HepG2 (cell line): ENCODE measurements around the gene FAM229A. TPM values are rescaled to one million over a fixed set of nuclear protein-coding genes. Genes with fewer than 3 reads are reported as not detected.

Source experiments
- ATAC-seq: fragments of 200-7000 bp; cut with Tn5 transposase; 3 replicates; pipeline ENCODE4 v1.9.1; 2020; ENCODE audit warnings: mild to moderate bottlenecking, moderate library complexity
- BruUV-seq: library from RNA; stranded (reverse); fragments of 400-500 nt; replicated peaks from 2 replicates; lab custom pipeline; 2021; lab: Mats Ljungman, UMichigan
- CTCF ChIA-PET: fragments of 300-600 bp; formaldehyde crosslinking; extraction: SDS; loops from one replicate; lab custom pipeline; 2021; ENCODE audit warnings: low total read pairs, inconsistent platforms, low intra/inter-chr PET ratio; lab: Yijun Ruan, JAX
- POLR2A ChIA-PET: fragments of 350-600 bp; sonication (Branson Sonifier 250); formaldehyde crosslinking; loops from one replicate; lab custom pipeline; 2020; ENCODE audit warnings: antibody characterized with exemption, inconsistent platforms; lab: Yijun Ruan, JAX
- DNase-seq: peaks from one replicate; pipeline ENCODE4 v3.0.0-alpha.2; 2015; ENCODE audit warnings: low spot score
- FAIRE-seq: peaks from 3 replicates; lab custom pipeline; 2011; peaks lifted over from hg19 to GRCh38; lab: Jason Lieb, UNC
- H2AFZ ChIP-seq: one replicate; pipeline ENCODE4 v1.6.1; 2011; ENCODE audit warnings: low read length, inconsistent platforms
- H3K27ac ChIP-seq: fragments of 300-600 bp; 3 replicates; pipeline ENCODE4 v1.8.0; 2011; ENCODE audit warnings: mixed run types, mild to moderate bottlenecking, mixed read lengths, low read length, inconsistent platforms; ENCODE audit not compliant: insufficient read depth; ENCODE audit errors: extremely low read length
- H3K27me3 ChIP-seq, 2 experiments: fragments of 200-600 bp in 1 of 2; 2 replicates in 1 of 2; 3 replicates in 1 of 2; pipeline versions ENCODE4 v1.6.0 to v1.8.0; 2011; ENCODE audit warnings: low read length in 2 of 2, mild to moderate bottlenecking in 2 of 2, moderate library complexity in 2 of 2, inconsistent platforms in 1 of 2; ENCODE audit not compliant: insufficient read depth in 2 of 2, control insufficient read depth in 1 of 2
- H3K36me3 ChIP-seq, 2 experiments: fragments of 200-600 bp in 1 of 2; replicated peaks in 1 of 2; 2 replicates in 1 of 2; 3 replicates in 1 of 2; pipeline versions ENCODE4 v1.5.1 to v1.8.0; 2011; ENCODE audit warnings: low read length in 2 of 2, inconsistent platforms in 1 of 2; ENCODE audit not compliant: insufficient read depth in 2 of 2, control insufficient read depth in 1 of 2
- H3K4me1 ChIP-seq: 2 replicates; pipeline ENCODE4 v1.5.1; 2012; ENCODE audit warnings: low read length, inconsistent platforms; ENCODE audit not compliant: insufficient read depth
- H3K4me2 ChIP-seq: 2 replicates; pipeline ENCODE4 v1.6.0; 2011; ENCODE audit warnings: low read depth, low read length, inconsistent platforms
- H3K4me3 ChIP-seq, 3 experiments: fragments of 200-600 bp in 1 of 3; sonication (generic), shearing (Covaris generic) in 1 of 3; replicated peaks in 1 of 3; 2 replicates each; pipeline ENCODE4 v1.5.1; 2011 to 2016; ENCODE audit warnings: low read length in 3 of 3, inconsistent platforms in 2 of 3, low read depth in 2 of 3, mild to moderate bottlenecking in 2 of 3, control low read depth in 1 of 3, mixed read lengths in 1 of 3; ENCODE audit not compliant: insufficient read depth in 1 of 3
- H3K79me2 ChIP-seq: one replicate; pipeline ENCODE4 v1.6.1; 2011; ENCODE audit warnings: low read length, inconsistent platforms; ENCODE audit not compliant: insufficient read depth
- H3K9ac ChIP-seq: 2 replicates; pipeline ENCODE4 v1.6.0; 2011; ENCODE audit warnings: mild to moderate bottlenecking, low read depth, low read length, inconsistent platforms; ENCODE audit not compliant: insufficient read depth
- H3K9me3 ChIP-seq: 2 replicates; pipeline ENCODE4 v1.5.1; 2012; ENCODE audit warnings: mild to moderate bottlenecking, low read length
- H4K20me1 ChIP-seq: 2 replicates; pipeline ENCODE4 v1.6.0; 2011; ENCODE audit warnings: inconsistent platforms, mild to moderate bottlenecking, low read length, moderate library complexity; ENCODE audit not compliant: insufficient read depth
- CEBPB ChIP-seq: IDR thresholded peaks from 2 replicates; pipeline ENCODE4 v1.6.1; 2011; ENCODE audit warnings: low read depth, low read length, improper control_type of control experiment, borderline replicate concordance
- CEBPG ChIP-seq: IDR thresholded peaks from 2 replicates; pipeline ENCODE4 v1.6.1; 2016
- FIP1L1 ChIP-seq: fragments of 200-400 bp; formaldehyde crosslinking; IDR thresholded peaks from 2 replicates; pipeline ENCODE4 v1.6.1; 2018; ENCODE audit warnings: low read depth, mild to moderate bottlenecking, low read length, moderate library complexity, borderline replicate concordance; ENCODE audit not compliant: insufficient read depth
- FOSL1 ChIP-seq: sonication (generic); formaldehyde crosslinking; IDR thresholded peaks from 2 replicates; pipeline ENCODE4 v1.9.0; 2021; ENCODE audit warnings: missing genetic modification reagents, borderline replicate concordance
- GATAD1 ChIP-seq: IDR thresholded peaks from 2 replicates; pipeline ENCODE4 v1.6.1; 2016; ENCODE audit warnings: missing genetic modification reagents, missing compliant biosample characterization
- GTF2F1 ChIP-seq: fragments of 150-350 bp; IDR thresholded peaks from 2 replicates; pipeline ENCODE4 v1.6.1; 2014; ENCODE audit warnings: low read length
- MAFK ChIP-seq, 2 experiments: IDR thresholded peaks in 1 of 2; conservative IDR thresholded peaks in 1 of 2; 2 replicates each; pipeline ENCODE4 v1.6.1; 2011; ENCODE audit warnings: improper control_type of control experiment in 2 of 2, low read length in 2 of 2
- ZNF124 ChIP-seq: sonication (generic); formaldehyde crosslinking; IDR thresholded peaks from 2 replicates; pipeline ENCODE4 v1.4.0; 2020; ENCODE audit warnings: missing genetic modification reagents
- ZNF563 ChIP-seq: sonication (generic); formaldehyde crosslinking; IDR thresholded peaks from 2 replicates; pipeline ENCODE4 v1.8.0; 2022; ENCODE audit warnings: mild to moderate bottlenecking, moderate library complexity, missing genetic modification reagents
- ZNF629 ChIP-seq: sonication (generic); formaldehyde crosslinking; conservative IDR thresholded peaks from 2 replicates; pipeline ENCODE4 v1.5.0; 2020; ENCODE audit warnings: missing genetic modification reagents
- ZNF83 ChIP-seq: sonication (generic); formaldehyde crosslinking; IDR thresholded peaks from 2 replicates; pipeline ENCODE4 v1.4.0; 2020; ENCODE audit warnings: missing genetic modification reagents, mild to moderate bottlenecking, borderline replicate concordance
- WGBS: methylation state at CpG from one replicate; pipeline ENCODE4 v1.1.6; 2017; ENCODE audit warnings: low lambda C conversion rate; 5-methylcytosine and 5-hydroxymethylcytosine counted together
- in situ Hi-C: cut with HindIII; loops from 2 replicates; pipeline ENCODE4 v1.10.0; 2017; ENCODE audit warnings: low pct_unique_long_range_greater_than_20kb; ENCODE audit not compliant: extremely low pct_ligation_motif_present
- intact Hi-C: fragments of 100-400 bp; cut with micrococcal nuclease; formaldehyde crosslinking; loops from one replicate; pipeline ENCODE4 v1.10.0; 2022; ENCODE audit not compliant: unreplicated experiment
- polyA plus RNA-seq, 8 experiments: library from polyadenylated mRNA; depleted of rRNA in 3 of 8; stranded (reverse) in 7 of 8; unstranded in 1 of 8; fragments of >200 nt; fragmentation: Illumina TruSeq in 4 of 8; extraction: Trizol in 4 of 8; gene quantifications; 2 replicates each; pipeline versions ENCODE4 v1.2.1 to v1.2.3, GENCODE V29; 2011 to 2016; ENCODE audit warnings: low read depth in 4 of 8, missing spikeins in 1 of 8, mixed read lengths in 1 of 8; ENCODE audit not compliant: insufficient read depth in 1 of 8
- total RNA-seq, 5 experiments: library from RNA; depleted of rRNA; stranded (reverse); fragments of >200 nt; fragmentation: Illumina TruSeq; extraction: Trizol; gene quantifications; 2 replicates each; pipeline ENCODE4 v1.2.3, GENCODE V29; 2016; ENCODE audit warnings: low read depth in 1 of 5
- TF ChIP-seq, protein P1 (sequence below): sonication (generic); formaldehyde crosslinking; IDR thresholded peaks from 2 replicates; pipeline ENCODE4 v1.5.0; 2020; ENCODE audit warnings: mild to moderate bottlenecking, missing genetic modification reagents
- TF ChIP-seq, protein P2 (sequence below): sonication (generic); formaldehyde crosslinking; IDR thresholded peaks from 2 replicates; pipeline ENCODE4 v1.9.0; 2021; ENCODE audit warnings: missing genetic modification reagents, mild to moderate bottlenecking, borderline replicate concordance
- TF ChIP-seq, protein P3 (sequence below): sonication (generic); formaldehyde crosslinking; IDR thresholded peaks from 2 replicates; pipeline ENCODE4 v1.5.1; 2020; ENCODE audit warnings: mild to moderate bottlenecking, missing genetic modification reagents, borderline replicate concordance

FAM229A gene
- total and polyA plus RNA-seq, 2 of the 13 experiments (the other 11 are each of a cell fraction or from before 2014, with no cell fraction given), result 3.2 to 17.6 TPM

DNA sequence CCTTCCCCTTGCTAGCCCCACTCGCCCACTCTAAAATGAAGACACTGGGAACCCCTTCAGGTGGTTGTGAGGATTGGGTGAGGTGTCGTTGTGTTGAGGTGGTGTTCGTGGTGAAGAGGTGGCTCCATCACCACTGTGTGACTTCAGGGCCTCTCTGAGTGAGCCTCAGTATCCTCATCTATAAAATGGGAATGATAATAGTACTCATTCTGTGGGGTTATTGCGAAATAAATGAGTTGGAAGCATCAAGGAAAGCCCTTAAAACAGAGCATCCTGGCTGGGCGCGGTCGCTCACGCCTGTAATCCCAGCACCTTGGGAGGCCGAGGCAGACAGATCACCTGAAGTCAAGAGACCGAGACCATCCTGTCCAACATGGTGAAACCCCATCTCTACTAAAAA is 19.6 kb downstream of the FAM229A start:
- WGBS, result 80% methylated on average over 9 of the region's 10 CpGs
- Histone ChIP-seq H3K4me3 (no peak overlapping the region), H3K27ac (no peak overlapping the region), H3K4me1 (peaks cover 79% of the 10 kb centered on the region), H3K4me2 (no peak overlapping the region), H2AFZ (no peak overlapping the region), H3K36me3 (no peaks in the 10 kb centered on the region), H4K20me1 (no peaks in the 10 kb centered on the region), H3K9me3 (no peaks in the 10 kb centered on the region), H3K27me3 (peaks cover 0 to 4% of the 10 kb centered on the region in 2 experiments; a peak in 2 of 5 replicates), H3K79me2 (no peaks in the 10 kb centered on the region), H3K9ac (no peak overlapping the region)
- FAIRE-seq, result no peak
- POLR2A ChIA-PET, result interaction anchor here (1.0 to 3.0 kb wide), 2 partner anchors 9 kb away, joined by 3 to 17 read pairs; no protein-coding TSS in a partner anchor
- TF ChIP-seq, protein P1, sequence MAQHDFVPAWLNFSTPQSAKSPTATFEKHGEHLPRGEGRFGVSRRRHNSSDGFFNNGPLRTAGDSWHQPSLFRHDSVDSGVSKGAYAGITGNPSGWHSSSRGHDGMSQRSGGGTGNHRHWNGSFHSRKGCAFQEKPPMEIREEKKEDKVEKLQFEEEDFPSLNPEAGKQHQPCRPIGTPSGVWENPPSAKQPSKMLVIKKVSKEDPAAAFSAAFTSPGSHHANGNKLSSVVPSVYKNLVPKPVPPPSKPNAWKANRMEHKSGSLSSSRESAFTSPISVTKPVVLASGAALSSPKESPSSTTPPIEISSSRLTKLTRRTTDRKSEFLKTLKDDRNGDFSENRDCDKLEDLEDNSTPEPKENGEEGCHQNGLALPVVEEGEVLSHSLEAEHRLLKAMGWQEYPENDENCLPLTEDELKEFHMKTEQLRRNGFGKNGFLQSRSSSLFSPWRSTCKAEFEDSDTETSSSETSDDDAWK (CRISPR knock-in tag), result no peak
- 0 out of 2 replicates have a peak, but pooled peaks have one; percentile 24 for TF ChIP-seq CEBPG (CRISPR knock-in tag)
- TF ChIP-seq ZNF124, result no peak
- TF ChIP-seq ZNF563 (CRISPR knock-in tag), result no peak
- peak; percentile 65 for TF ChIP-seq ZNF629
- TF ChIP-seq FOSL1, result no peak
- no peak for TF ChIP-seq GTF2F1
- no peak for TF ChIP-seq GATAD1 (CRISPR knock-in tag)
- TF ChIP-seq, protein P2, sequence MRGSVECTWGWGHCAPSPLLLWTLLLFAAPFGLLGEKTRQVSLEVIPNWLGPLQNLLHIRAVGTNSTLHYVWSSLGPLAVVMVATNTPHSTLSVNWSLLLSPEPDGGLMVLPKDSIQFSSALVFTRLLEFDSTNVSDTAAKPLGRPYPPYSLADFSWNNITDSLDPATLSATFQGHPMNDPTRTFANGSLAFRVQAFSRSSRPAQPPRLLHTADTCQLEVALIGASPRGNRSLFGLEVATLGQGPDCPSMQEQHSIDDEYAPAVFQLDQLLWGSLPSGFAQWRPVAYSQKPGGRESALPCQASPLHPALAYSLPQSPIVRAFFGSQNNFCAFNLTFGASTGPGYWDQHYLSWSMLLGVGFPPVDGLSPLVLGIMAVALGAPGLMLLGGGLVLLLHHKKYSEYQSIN (CRISPR knock-in tag), result no peak
- no peak for TF ChIP-seq ZNF83 (CRISPR knock-in tag)
- TF ChIP-seq CEBPB, result peak; percentile 76
- no peak for TF ChIP-seq MAFK (conservative IDR thresholded peaks at IDR 0.05 in 1 of 2, IDR thresholded peaks at IDR 0.05 in 1 of 2; ENCODE audit: low read length in 2 of 2)
- TF ChIP-seq FIP1L1, result no peak
- TF ChIP-seq, protein P3, sequence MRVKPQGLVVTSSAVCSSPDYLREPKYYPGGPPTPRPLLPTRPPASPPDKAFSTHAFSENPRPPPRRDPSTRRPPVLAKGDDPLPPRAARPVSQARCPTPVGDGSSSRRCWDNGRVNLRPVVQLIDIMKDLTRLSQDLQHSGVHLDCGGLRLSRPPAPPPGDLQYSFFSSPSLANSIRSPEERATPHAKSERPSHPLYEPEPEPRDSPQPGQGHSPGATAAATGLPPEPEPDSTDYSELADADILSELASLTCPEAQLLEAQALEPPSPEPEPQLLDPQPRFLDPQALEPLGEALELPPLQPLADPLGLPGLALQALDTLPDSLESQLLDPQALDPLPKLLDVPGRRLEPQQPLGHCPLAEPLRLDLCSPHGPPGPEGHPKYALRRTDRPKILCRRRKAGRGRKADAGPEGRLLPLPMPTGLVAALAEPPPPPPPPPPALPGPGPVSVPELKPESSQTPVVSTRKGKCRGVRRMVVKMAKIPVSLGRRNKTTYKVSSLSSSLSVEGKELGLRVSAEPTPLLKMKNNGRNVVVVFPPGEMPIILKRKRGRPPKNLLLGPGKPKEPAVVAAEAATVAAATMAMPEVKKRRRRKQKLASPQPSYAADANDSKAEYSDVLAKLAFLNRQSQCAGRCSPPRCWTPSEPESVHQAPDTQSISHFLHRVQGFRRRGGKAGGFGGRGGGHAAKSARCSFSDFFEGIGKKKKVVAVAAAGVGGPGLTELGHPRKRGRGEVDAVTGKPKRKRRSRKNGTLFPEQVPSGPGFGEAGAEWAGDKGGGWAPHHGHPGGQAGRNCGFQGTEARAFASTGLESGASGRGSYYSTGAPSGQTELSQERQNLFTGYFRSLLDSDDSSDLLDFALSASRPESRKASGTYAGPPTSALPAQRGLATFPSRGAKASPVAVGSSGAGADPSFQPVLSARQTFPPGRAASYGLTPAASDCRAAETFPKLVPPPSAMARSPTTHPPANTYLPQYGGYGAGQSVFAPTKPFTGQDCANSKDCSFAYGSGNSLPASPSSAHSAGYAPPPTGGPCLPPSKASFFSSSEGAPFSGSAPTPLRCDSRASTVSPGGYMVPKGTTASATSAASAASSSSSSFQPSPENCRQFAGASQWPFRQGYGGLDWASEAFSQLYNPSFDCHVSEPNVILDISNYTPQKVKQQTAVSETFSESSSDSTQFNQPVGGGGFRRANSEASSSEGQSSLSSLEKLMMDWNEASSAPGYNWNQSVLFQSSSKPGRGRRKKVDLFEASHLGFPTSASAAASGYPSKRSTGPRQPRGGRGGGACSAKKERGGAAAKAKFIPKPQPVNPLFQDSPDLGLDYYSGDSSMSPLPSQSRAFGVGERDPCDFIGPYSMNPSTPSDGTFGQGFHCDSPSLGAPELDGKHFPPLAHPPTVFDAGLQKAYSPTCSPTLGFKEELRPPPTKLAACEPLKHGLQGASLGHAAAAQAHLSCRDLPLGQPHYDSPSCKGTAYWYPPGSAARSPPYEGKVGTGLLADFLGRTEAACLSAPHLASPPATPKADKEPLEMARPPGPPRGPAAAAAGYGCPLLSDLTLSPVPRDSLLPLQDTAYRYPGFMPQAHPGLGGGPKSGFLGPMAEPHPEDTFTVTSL (CRISPR knock-in tag), result no peak
- CTCF ChIA-PET, result no interaction called here
- DNase-seq, result no peak
- no peak for ATAC-seq
- intact Hi-C loops, result no loop called here
- in situ Hi-C loops, result no loop called here
- BruUV-seq, result no TSS peak
